Gastroesophageal sphincter (tissue), 3 donors: ENCODE measurements around the gene CTXN3.

Source experiments
- POLR2A ChIP-seq, 2 donors: fragments of 450-650 bp; IDR thresholded peaks; one replicate each; pipeline ENCODE4 v1.6.1; 2017; ENCODE audit warnings: antibody characterized with exemption in 2 of 2, mild to moderate bottlenecking in 2 of 2, moderate library complexity in 1 of 2
- POLR2AphosphoS5 ChIP-seq: sonication (generic); formaldehyde crosslinking; IDR thresholded peaks from one replicate; pipeline ENCODE4 v1.6.1; 2017; ENCODE audit warnings: antibody characterized with exemption
- TF ChIP-seq, protein P1 (sequence below), 4 experiments: fragments of 200-600 bp in 2 of 4; fragments of 450-650 bp in 2 of 4; sonication (generic) in 1 of 4; IDR thresholded peaks; one replicate each; pipeline ENCODE4 v1.5.1; 2017 to 2019; ENCODE audit warnings: antibody characterized with exemption in 4 of 4, mild to moderate bottlenecking in 2 of 4, moderate library complexity in 2 of 4

DNA sequence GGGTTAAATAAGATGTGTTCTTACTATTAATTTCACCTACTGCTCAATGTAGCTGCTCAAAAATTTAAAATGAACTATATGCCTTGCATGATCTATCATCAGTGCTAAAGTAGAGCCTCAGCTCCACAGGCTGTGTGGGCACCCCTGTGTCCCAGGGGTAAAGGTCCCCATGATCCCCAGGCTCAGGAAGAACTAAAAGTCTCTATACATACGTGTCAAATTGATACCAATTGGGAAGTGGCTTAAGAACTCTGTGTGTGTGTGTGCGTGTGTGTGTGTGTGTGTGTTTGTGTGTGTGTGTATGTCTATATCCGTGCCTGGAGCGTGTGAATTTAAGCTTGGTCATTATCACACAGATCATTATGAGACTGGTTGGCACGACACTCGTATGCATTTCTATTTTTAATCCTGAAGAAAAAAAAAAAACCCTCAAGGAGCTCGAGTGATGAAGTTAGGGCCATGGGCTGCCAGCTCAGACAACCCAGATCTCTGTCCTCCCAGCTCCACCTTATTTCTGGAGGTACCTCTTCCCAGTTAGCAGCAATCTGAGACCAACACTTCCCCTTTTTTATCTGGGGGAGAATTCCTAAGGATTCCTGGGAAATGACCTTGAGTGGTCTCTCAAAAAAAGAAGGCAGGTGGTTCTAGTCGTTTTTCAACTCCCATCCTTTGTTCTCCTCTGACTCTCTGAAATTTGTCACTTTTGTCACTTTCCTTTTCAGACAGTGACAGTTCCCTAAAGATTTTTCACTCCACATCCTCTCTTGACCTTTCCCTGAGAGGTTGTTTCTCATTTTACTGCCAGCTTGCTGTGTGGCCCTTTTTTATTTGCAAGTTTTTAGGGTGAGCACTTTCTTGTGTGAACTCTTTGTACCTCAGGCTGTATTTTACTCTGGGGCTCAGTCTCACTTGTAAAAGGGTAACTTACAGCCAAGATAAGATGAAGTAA, 45.7 kb upstream of the CTXN3 start:
- no peak for TF ChIP-seq POLR2A (IDR thresholded peaks at IDR 0.05)
- TF ChIP-seq, protein P1, sequence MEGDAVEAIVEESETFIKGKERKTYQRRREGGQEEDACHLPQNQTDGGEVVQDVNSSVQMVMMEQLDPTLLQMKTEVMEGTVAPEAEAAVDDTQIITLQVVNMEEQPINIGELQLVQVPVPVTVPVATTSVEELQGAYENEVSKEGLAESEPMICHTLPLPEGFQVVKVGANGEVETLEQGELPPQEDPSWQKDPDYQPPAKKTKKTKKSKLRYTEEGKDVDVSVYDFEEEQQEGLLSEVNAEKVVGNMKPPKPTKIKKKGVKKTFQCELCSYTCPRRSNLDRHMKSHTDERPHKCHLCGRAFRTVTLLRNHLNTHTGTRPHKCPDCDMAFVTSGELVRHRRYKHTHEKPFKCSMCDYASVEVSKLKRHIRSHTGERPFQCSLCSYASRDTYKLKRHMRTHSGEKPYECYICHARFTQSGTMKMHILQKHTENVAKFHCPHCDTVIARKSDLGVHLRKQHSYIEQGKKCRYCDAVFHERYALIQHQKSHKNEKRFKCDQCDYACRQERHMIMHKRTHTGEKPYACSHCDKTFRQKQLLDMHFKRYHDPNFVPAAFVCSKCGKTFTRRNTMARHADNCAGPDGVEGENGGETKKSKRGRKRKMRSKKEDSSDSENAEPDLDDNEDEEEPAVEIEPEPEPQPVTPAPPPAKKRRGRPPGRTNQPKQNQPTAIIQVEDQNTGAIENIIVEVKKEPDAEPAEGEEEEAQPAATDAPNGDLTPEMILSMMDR (IDR thresholded peaks at IDR 0.05) = no peak
- no peak for TF ChIP-seq POLR2AphosphoS5
